UCSD-AML1 (cell line): Measurements from ENCODE around the gene ROCK2.
"Not testable (repeated sequence)": the region's sequence is repeated elsewhere in the genome, so short reads cannot be mapped to it uniquely, and the experiment has no call there.

Experiments used
- DNase-seq: peaks from one replicate; lab custom pipeline; 2025; ENCODE audit not compliant: unreplicated experiment; lab: John Stamatoyannopoulos, UW

ROCK2 gene

DNA sequence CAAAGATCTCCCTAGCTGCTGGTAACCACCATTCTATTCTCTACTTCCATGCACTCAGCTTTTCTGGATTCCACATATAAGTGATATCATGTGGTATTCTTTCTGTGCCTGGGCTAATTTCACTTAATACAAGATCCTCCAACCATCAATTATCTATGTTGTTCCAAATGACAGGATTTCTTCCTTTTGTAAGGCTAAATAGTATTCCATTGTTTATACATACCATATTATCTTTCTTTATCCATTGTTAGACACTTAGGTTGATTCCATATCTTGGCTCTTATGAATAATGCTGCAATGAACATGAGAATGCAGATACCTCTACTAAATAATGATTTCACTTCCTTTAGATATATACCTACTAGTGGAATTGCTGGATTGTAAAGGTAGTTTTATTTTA, 66.2 kb downstream of the ROCK2 start:
- DNase-seq: no peak

DNA sequence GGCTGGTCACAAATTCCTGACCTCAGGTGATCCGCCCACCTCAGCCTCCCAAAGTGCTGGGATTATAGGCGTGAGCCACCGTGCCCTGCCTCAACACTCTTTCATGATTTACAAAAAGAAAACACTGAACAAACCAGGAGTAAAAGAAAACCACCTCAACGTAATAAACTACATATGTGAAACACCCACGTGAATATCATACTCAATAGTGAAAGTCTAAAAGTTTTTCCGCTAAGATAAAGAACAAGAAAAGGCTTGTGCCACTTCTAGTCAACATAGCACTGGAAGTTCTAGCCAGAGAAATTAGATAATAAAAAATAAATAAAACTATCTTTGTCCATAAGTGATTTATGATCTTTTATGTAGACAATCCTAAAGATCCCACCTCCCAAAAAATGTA, 68.5 kb downstream of the ROCK2 start:
- no peak for DNase-seq

DNA sequence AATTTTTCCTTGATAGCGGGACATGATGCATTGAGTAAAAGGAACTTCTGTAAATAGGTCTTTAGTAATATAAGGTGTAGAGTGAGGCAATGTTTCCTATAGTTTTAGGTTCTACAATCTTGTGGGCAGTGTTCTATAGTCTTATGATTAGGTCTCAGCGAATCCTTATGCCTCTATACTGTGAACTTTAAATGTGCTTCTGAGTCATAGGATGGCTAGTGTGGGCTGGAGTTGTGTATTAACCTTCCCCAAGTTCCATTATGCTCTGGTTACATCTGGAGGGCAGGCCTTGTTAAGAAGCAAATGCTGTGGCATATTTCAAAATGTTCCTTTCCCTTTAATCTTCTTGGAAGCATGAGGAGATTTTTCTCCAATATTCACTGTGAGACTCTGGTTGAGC, 73.5 kb downstream of the ROCK2 start:
- no peak for DNase-seq

DNA sequence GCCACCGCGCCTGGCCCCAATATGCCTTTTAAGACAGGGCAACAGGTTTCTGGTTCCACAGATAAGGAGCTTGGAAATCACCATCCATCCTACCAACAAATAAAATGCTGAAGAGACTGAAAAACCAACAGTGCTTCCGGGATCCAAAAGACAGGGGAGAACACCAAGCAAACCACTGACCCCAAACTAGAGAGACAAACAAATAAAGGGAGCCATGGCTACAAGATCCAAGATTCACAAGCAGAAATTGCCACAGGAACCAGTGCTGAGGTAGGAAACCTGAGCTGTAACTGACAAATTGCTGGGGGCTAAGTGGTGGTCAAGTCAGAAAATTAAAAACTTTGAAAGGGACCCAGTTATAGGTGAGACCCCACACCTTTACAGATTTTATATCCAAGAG, 76.5 kb downstream of the ROCK2 start:
- DNase-seq: no peak

DNA sequence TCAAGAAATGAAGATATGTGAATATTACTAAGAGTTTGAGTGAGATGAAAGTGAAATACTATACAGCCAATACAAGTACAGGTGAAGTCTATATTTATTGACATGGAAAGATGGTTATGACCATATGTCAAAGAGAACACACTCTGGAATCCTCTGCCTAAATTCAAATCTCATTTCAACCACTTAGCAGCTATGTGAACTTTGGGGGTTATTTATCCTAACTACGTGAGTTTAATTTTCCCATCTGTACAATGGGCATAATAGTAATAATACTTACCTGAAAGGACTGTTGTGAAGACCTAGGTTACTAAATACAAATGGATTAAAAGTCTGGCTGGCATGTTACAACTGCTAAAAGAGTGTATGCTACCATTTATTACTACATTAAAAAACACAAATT, 79.6 kb downstream of the ROCK2 start:
- DNase-seq: no peak

DNA sequence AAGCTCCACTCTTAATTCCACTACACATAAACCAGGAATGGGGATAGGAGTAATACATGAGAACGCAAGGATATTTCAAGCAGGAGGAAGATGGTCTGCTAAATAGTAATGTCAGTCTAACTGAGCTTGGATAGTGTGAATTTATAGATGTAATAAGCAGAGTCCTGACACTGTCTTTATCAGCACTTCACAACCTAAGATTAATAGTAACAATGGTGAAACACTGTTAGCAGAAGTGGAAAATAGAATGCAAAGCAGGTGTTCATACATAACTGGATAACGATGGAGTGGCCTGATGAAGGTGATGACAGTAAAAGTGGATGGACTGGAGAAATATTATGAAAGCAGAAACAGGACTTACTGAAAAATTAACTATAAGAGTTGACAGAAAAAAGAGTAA, 80.4 kb downstream of the ROCK2 start:
- no peak for DNase-seq

DNA sequence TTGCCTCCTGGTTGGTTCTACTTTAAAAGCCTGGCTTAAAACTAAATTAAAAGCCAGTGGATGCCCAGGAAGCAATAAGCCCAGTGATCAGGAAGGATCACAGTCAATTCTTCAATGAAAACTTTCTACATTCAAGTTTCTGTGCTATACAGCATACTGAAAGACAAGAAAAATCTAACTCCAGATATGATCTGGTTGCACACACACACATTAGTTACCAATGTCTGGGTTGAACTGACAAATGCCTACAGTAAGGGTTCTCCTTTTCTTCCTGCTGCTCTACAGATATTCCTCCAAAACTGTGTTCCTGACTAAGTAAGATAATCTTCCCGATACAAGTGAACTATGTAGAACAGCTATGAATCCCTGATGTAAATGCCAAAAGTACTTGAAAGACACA, 81.3 kb downstream of the ROCK2 start:
- no peak for DNase-seq

DNA sequence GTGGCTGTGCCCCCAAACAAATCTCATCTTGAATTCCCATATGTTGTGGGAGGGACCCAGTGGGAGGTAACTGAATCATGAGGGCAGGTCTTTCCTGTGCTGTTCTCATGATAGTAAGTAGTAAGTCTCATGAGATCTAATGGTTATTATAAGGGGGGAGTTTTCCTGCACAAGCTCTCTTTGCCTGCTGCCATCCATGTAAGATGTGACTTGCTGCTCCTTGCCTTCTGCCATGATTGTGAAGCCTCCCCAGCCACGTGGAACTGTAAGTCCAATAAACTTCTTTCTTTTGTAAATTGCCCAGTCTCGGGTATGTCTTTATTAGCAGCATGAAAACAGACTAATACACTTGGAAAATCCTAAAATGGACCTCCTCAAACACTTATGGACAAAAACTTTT, 82.0 kb downstream of the ROCK2 start:
- not testable (repeated sequence) for DNase-seq

DNA sequence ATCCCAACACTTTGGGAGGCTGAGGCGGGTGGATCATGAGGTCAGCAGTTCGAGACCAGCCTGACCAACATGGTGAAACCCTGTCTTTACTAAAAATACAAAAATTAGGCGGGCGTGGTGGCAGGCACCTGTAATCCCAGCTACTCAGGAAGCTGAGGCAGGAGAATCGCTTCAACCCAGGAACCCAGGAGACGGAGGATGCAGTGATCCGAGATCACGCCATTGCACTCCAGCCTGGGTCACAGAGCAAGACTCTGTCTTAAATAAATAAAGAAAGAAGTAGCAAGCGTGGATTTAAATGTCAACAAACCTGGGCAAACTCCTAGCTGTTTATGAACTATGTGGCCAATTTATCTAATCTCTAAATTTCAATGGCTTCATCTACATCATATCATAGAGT, 82.9 kb downstream of the ROCK2 start:
- not testable (repeated sequence) for DNase-seq

DNA sequence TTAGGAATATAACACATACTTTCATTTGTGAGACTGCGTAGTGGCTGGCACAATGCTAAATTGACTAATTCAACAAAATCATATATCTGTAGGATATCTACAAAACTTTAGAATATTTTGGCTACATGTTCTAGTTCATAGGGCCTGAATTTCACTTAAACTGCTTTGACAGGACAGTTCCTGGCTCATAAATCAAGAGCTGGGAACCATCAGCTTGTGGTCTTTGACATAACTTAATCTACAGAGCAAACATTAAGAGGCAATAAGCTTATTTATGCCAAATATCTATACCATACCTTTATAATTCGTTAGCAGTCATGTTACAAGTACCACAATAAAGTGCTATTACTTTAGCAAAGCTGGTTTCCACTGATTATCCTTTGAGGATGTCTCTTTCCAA, 83.5 kb downstream of the ROCK2 start:
- DNase-seq: no peak

DNA sequence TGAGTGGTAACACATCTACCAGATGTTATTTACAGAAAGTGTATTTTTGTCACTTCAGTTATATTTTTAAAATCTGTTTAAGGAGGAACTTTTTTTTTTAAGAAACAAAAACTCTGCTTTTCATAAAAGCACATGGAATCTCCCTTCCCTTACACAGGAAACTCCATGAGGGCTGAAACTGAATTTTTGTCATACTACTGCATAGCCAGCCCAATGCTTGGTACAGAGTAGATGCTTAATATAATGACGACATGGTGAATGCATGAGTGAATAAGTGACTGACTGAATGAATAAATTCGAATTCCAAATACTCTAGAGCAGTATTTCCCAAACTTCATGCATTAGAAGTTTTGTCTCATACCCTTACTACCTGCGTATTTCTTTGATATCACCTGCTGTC, 86.5 kb downstream of the ROCK2 start:
- no peak for DNase-seq

DNA sequence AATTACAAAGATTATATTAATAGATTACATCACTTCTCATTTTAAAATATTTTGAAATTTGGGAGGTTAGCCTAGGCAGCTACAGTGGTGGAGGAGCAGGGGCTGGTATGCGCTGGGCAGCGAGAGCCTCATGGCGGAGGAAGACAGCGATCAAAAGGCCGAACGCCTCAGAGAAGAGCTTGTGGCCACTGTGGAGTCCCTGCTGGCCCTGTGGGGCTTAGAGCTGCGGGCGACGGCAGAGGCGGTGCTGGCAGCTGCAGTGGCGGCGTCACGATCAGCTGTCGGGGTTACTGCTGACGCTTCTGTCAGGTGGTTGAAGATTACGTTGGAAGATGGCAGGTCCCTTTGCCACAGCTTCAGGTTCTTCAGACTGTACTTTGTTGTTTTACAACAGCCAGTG, 87.4 kb downstream of the ROCK2 start:
- DNase-seq: no peak

DNA sequence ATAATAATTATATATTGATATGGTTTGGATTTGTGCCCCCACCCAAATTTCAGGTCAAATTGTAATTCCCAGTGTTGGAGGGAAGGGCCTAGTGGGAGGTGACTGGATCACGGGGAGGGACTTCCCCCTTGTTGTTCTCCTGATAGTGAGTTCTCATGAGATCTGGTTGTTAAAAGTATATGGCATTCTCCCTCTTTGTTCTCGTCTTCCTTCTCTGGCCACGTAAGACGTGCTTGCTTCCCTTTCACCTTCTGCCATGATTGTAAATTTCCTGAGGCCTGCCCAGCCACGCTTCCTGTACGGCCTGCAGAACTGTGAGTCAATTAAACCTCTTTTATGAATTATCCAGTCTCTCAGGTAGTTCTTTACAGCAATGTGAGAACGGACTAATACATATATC, 88.3 kb downstream of the ROCK2 start:
- no peak for DNase-seq

DNA sequence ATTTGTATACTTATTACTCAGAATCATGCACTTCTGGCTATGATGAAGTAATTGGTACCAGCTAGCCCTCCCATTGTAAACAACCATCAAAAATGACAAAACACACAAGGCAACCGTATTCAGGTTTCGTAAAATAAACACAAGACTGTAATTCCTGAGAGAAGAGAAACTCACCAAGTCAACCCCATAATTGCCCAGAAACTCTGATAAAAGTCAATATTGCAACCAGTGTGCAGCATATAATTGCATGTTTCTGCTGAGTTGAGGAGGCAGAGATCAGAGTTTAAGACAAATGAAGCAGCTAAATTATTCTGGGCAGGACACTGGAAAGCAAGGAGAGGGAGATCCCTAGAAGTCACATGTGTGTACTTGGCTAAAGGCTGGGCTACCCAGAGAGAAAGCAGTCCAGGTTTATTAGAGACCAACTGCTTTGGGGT, 90.3 kb downstream of the ROCK2 start:
- DNase-seq: no peak

DNA sequence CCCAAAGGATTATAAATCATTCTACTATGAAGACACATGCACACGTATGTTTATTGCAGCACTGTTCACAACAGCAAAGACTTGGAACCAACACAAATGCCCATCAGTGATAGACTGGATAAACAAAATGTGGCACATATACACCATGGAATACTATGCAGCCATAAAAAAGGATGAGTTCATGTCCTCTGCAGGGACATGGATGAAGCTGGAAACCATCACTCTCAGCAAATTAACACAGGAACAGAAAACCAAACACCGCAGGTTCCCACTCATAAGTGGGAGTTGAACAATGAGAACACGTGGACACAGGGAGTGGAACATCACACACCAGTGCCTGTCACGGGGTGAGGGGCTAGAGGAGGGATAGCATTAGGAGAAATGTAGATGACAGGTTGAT, 92.0 kb downstream of the ROCK2 start:
- DNase-seq: not testable (repeated sequence)

DNA sequence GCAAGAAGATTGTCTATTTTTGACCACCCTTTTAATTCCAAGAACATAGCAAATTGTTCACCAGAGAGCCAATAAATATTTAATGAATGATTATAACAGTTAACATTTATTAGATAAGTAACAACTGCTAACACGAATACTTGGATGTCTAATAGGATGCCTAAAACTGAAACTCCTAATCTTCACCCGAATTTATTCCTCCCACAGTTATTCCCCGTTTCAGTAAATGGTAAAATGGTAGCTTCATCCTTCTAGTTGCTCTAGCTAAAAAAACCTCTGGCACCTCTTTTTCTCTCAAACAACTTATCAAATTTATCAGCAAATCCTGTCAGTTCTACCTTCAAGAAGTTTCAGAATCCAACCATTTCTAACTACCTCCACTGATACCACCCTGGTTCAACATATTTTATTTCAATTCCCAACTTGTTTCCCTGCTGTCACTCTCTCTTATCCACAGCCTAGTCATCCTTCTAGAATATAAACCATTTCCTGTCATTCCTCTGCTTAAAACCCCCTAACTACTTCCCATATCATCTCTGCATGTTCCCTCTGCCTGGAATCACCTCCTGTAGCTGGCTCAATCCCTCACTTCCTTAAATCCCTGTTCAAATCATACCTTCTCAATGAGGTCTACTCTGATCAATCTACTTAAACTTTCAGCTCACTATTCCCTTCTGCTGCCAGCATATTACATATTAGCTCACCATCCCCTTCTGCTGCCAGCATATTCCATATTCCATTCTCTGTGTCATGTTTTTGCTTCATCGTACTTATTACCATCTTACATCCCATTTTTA, 93.8 kb downstream of the ROCK2 start:
- DNase-seq: no peak

DNA sequence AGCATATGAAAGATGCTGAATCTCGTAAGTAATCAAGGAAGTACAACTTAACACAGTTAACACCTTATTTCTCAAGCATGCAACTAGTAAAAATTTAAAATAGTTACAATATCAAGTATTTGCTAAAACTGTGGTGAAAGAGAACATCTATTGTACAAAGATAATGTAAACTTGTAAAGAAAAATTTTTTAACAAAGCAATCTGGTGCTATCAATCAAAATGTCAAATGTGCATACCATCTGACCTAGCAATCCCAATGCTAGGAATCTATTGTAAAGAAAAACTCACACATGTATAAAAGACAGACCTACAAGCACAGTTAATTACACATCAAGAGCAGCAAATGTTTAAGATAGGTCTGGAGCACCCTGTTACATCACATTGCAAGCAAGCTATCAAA, 99.1 kb downstream of the ROCK2 start:
- no peak for DNase-seq

DNA sequence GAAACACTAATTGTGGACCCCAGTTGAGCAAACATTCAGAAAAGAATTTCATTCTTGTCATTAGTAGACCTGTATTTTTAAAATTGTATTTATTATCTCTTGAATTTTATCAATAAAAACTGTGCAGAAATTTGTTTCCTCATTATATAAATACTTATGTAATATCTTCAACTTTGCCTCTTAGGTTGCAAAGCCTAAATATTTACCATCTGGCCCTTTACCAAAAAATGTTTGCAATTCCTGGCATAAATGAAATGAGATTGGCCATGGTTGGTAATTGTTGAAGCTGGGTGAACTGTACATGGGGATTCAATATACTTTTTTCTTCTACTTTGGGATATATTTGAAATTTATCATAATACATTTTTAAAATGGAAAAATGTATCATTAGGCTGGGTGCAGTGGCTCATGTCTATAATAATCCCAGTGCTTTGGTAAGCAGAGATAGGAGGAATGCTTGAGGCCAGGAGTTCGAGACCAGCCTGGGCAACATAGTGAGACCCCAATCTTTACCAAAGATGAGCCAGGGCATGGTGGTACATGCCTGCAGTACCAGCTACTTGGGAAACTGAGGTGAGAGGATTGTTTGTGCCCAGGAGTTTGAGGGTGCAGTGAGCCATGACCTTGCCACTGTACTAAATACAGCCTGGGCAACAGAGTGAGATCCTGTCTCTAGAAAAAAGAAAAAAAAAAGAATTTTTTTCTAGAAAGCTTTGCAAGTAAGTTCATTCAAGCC, 100.2 kb downstream of the ROCK2 start:
- no peak for DNase-seq

DNA sequence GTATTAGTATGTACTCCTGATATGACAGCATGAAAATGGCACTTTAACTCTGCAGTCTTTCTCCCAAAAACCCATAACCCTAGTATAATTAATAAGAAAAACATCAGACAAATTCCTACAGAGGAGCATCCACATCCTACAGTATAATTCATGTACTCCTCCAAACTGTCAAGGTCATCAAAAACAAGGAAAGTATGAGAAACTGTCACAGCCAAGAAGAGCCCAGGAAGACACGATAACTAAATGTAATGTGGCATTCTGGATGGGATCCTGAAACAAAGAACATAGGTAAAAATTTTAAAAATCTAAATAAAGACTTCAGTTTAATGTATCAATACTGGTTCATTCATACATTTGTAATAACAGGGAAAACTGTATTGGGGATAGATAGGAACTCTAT, 100.9 kb downstream of the ROCK2 start:
- no peak for DNase-seq

DNA sequence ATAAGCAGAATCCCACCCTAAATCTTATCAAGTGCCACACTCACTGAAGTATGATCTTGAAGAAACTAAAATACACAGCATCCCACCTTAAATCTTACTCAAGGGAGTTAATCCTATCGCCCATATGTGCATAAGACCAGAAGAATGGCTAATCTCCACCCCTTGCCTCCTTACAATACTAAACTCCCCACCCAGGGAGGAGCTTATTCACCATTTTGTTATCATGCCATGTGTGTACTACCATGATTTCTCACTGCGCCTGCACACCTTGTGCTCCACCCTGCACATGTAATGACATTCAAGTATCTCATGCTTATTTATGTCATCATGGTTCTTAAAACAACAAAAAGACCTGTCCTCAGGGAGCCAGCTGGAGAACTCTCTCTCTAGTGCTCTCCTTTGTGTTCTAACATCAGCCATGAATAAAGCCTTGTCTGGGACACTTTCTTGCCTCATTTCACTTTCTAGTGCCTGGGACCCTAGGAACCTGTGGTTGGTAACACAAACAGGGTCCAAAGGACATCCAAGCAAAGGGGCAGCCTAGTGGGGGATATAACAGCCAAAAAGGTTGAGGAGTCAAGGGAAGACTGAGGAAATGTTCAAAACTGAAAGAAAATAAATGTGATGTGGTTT, 101.8 kb downstream of the ROCK2 start:
- no peak for DNase-seq

DNA sequence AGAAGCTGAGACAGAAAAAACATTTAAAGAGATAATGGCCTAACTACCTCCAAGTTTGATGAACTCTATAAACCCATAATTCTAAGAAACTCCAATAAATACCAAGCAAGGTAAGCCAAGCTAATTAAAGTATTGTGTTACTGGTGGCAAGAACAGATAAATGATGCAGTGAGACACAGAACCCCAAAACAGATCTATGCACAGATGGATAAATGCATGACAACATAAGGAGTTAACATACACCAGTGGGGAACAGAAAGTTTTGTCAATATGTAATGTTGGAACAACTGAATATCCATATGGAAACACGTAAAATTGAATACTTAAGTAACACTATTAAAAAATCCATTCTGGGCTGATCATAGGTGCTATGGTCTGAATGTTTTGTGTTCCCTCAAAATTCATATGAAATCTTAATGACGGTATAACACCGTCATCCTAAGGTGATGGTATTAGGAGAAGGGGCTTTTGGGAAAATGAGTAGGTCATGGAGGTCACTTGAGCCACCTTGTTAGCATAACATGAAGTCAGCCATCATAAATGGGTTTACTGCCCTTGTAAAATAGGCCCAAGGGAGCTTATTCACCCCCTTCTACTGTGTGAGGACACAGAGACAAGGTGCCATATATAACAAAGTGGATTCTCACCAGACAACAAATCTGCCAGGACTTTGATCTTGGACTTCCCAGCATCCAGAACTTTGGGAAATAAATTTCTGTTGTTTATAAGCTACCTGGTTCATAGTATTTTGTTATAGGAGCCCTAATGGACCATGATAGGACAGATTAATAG, 102.8 kb downstream of the ROCK2 start:
- DNase-seq: no peak
